Trophoblast cell (in vitro differentiated cells and primary cell): ENCODE results near the gene PCNX4.

Experiments
- DNase-seq, 2 donors: peaks; one replicate each; pipeline ENCODE4 v3.0.0-alpha.2; 2016
- H2AFZ ChIP-seq: 2 replicates; pipeline ENCODE4 v1.6.1; 2013; ENCODE audit warnings: low read length, moderate library complexity, mild to moderate bottlenecking; ENCODE audit not compliant: insufficient read depth, poor library complexity
- H2AK5ac ChIP-seq: 2 replicates; pipeline ENCODE4 v1.6.1; 2013; ENCODE audit warnings: mild to moderate bottlenecking, low read length
- H2BK120ac ChIP-seq: 2 replicates; pipeline ENCODE4 v1.6.1; 2013; ENCODE audit warnings: low read length, mild to moderate bottlenecking, moderate library complexity; ENCODE audit not compliant: insufficient read depth, poor library complexity
- H2BK12ac ChIP-seq: 2 replicates; pipeline ENCODE4 v1.6.1; 2013; ENCODE audit warnings: mild to moderate bottlenecking, low read length, moderate library complexity
- H2BK5ac ChIP-seq: 2 replicates; pipeline ENCODE4 v1.6.1; 2013; ENCODE audit warnings: low read length, low read depth, moderate library complexity, mild to moderate bottlenecking; ENCODE audit not compliant: poor library complexity
- H3K14ac ChIP-seq: 2 replicates; pipeline ENCODE4 v1.6.1; 2013; ENCODE audit warnings: mild to moderate bottlenecking, low read length
- H3K18ac ChIP-seq: 2 replicates; pipeline ENCODE4 v1.6.1; 2013; ENCODE audit warnings: mild to moderate bottlenecking, low read length
- H3K23ac ChIP-seq: 2 replicates; pipeline ENCODE4 v1.6.1; 2013; ENCODE audit warnings: low read length
- H3K27ac ChIP-seq: 2 replicates; pipeline ENCODE4 v1.5.1; 2013; ENCODE audit warnings: low read depth, mild to moderate bottlenecking, inconsistent platforms, low read length, moderate library complexity
- H3K27me3 ChIP-seq: 2 replicates; pipeline ENCODE4 v1.6.1; 2013; ENCODE audit warnings: inconsistent platforms, mild to moderate bottlenecking, low read length, moderate library complexity; ENCODE audit not compliant: insufficient read depth
- H3K36me3 ChIP-seq, 2 experiments: 1 replicate in 1 of 2; 2 replicates in 1 of 2; pipeline ENCODE4 v1.6.1; 2013; ENCODE audit warnings: low read length in 2 of 2, mild to moderate bottlenecking in 2 of 2, moderate library complexity in 1 of 2; ENCODE audit not compliant: insufficient read depth in 2 of 2, control insufficient read depth in 1 of 2
- H3K4ac ChIP-seq: 2 replicates; pipeline ENCODE4 v1.6.1; 2013; ENCODE audit warnings: low read depth, mild to moderate bottlenecking, low read length, moderate library complexity
- H3K4me1 ChIP-seq, 2 experiments: 1 replicate in 1 of 2; 2 replicates in 1 of 2; pipeline ENCODE4 v1.6.1; 2013; ENCODE audit warnings: low read length in 2 of 2, mild to moderate bottlenecking in 2 of 2, moderate library complexity in 1 of 2; ENCODE audit not compliant: insufficient read depth in 2 of 2, control insufficient read depth in 1 of 2
- H3K4me2 ChIP-seq: 2 replicates; pipeline ENCODE4 v1.6.1; 2013; ENCODE audit warnings: inconsistent platforms, mild to moderate bottlenecking, low read length, moderate library complexity
- H3K4me3 ChIP-seq: 2 replicates; pipeline ENCODE4 v1.5.1; 2013; ENCODE audit warnings: mild to moderate bottlenecking, low read depth, low read length, inconsistent platforms
- H3K79me1 ChIP-seq: one replicate; pipeline ENCODE4 v1.6.1; 2013; ENCODE audit warnings: low read length
- H3K79me2 ChIP-seq: 2 replicates; pipeline ENCODE4 v1.6.1; 2013; ENCODE audit warnings: low read length, mild to moderate bottlenecking; ENCODE audit not compliant: control insufficient read depth, insufficient read depth, poor library complexity
- H3K9ac ChIP-seq: 2 replicates; pipeline ENCODE4 v1.6.1; 2013; ENCODE audit warnings: mild to moderate bottlenecking, low read length
- H3K9me3 ChIP-seq: 2 replicates; pipeline ENCODE4 v1.6.1; 2013; ENCODE audit warnings: low read depth, mild to moderate bottlenecking, control low read depth, inconsistent platforms, low read length; ENCODE audit not compliant: insufficient read depth
- H4K12ac ChIP-seq: 2 replicates; pipeline ENCODE4 v1.6.1; 2013; ENCODE audit warnings: low read depth, mild to moderate bottlenecking, low read length, moderate library complexity
- H4K8ac ChIP-seq: 2 replicates; pipeline ENCODE4 v1.6.1; 2013; ENCODE audit warnings: low read depth, mild to moderate bottlenecking, low read length, moderate library complexity
- H4K91ac ChIP-seq: one replicate; pipeline ENCODE4 v1.6.1; 2013; ENCODE audit warnings: low read depth, mild to moderate bottlenecking, low read length, moderate library complexity
- WGBS: extraction: QIAGEN DNeasy Blood & Tissue Kit; methylation state at CpG from one replicate; pipeline ENCODE4 v1.1.7; 2013; ENCODE audit warnings: missing lambda C conversion rate; ENCODE audit not compliant: insufficient read length, insufficient coverage; ENCODE audit errors: extremely low coverage; 5-methylcytosine and 5-hydroxymethylcytosine counted together

Gene PCNX4

GRCh38 chr14:60204104-60204842, 112.5 kb downstream of the PCNX4 start:
- H3K4ac ChIP-seq = no peak overlapping the region
- no CpG with 5 or more reads among the region's 8 CpGs for WGBS
- H3K23ac ChIP-seq = no peak overlapping the region

GRCh38 chr14:60204843-60205774, 113.4 kb downstream of the PCNX4 start:
- Histone ChIP-seq H3K4me2 (no peak overlapping the region), H3K4me3 (no peak overlapping the region), H4K12ac (no peak overlapping the region), H3K9me3 (peaks cover 2% of the 10 kb centered on the region), H3K23ac (no peak overlapping the region), H2BK12ac (no peak overlapping the region), H3K27ac (no peak overlapping the region), H3K79me2 (no peaks in the 10 kb centered on the region), H3K4ac (no peak overlapping the region), H2BK5ac (no peak overlapping the region), H3K18ac (no peak overlapping the region), H3K79me1 (no peaks in the 10 kb centered on the region), H4K91ac (no peak overlapping the region), H2AK5ac (no peak overlapping the region), H3K4me1 (no peaks in the 10 kb centered on the region), H2BK120ac (no peak overlapping the region), H3K27me3 (no peaks in the 10 kb centered on the region), H2AFZ (no peak overlapping the region), H4K8ac (no peak overlapping the region), H3K9ac (no peak overlapping the region), H3K14ac (no peak overlapping the region), H3K36me3 (no peaks in the 10 kb centered on the region)
- no peak for DNase-seq
- no CpG with 5 or more reads among the region's 6 CpGs for WGBS

More at GRCh38 chr14:60204104-60204842, 112.5 kb downstream of the PCNX4 start:
- Histone ChIP-seq H2BK12ac (no peak overlapping the region), H4K8ac (no peak overlapping the region), H3K14ac (no peak overlapping the region), H2BK120ac (no peak overlapping the region), H3K4me3 (no peak overlapping the region), H3K9ac (no peak overlapping the region), H3K27ac (no peak overlapping the region), H4K12ac (no peak overlapping the region), H3K36me3 (no peaks in the 10 kb centered on the region), H3K18ac (no peak overlapping the region), H3K79me2 (no peaks in the 10 kb centered on the region), H3K79me1 (no peaks in the 10 kb centered on the region), H3K4me2 (no peak overlapping the region), H3K27me3 (no peaks in the 10 kb centered on the region), H2AK5ac (no peak overlapping the region), H2AFZ (no peak overlapping the region), H2BK5ac (no peak overlapping the region), H3K4me1 (no peaks in the 10 kb centered on the region), H3K9me3 (peaks cover 2% of the 10 kb centered on the region), H4K91ac (no peak overlapping the region)
- no peak for DNase-seq

GRCh38 chr14:60206249-60206670, 114.5 kb downstream of the PCNX4 start:
- Histone ChIP-seq H4K91ac (no peak overlapping the region), H2AK5ac (no peak overlapping the region), H2BK12ac (no peak overlapping the region), H4K12ac (no peak overlapping the region), H3K9me3 (peaks cover 2% of the 10 kb centered on the region), H3K4me3 (no peak overlapping the region), H3K4me2 (no peak overlapping the region), H3K27me3 (no peaks in the 10 kb centered on the region), H3K23ac (no peak overlapping the region), H2BK5ac (no peak overlapping the region), H3K79me2 (no peaks in the 10 kb centered on the region), H3K36me3 (no peaks in the 10 kb centered on the region), H2BK120ac (no peak overlapping the region), H3K4me1 (no peaks in the 10 kb centered on the region), H3K14ac (no peak overlapping the region), H3K9ac (no peak overlapping the region), H3K18ac (no peak overlapping the region), H3K79me1 (no peaks in the 10 kb centered on the region), H3K27ac (no peak overlapping the region), H3K4ac (no peak overlapping the region), H4K8ac (no peak overlapping the region), H2AFZ (no peak overlapping the region)
- DNase-seq = no peak
- no CpG with 5 or more reads among the region's 7 CpGs for WGBS

GRCh38 chr14:60206837-60207533, 115.3 kb downstream of the PCNX4 start:
- H3K4ac ChIP-seq = no peak overlapping the region
- no peak overlapping the region for H3K9ac ChIP-seq
- H2BK120ac ChIP-seq = no peak overlapping the region
- H3K79me2 ChIP-seq = no peaks in the 10 kb centered on the region
- H3K23ac ChIP-seq = no peak overlapping the region
- H3K27me3 ChIP-seq = no peaks in the 10 kb centered on the region
- no peak overlapping the region for H3K4me2 ChIP-seq
- no peaks in the 10 kb centered on the region for H3K79me1 ChIP-seq
- no peak overlapping the region for H2AFZ ChIP-seq
- no peak overlapping the region for H2BK12ac ChIP-seq
- 100% methylated on average over 1 of the region's 6 CpGs for WGBS
- no peak overlapping the region for H2BK5ac ChIP-seq
- H3K18ac ChIP-seq = no peak overlapping the region
- H4K8ac ChIP-seq = no peak overlapping the region
- H4K12ac ChIP-seq = no peak overlapping the region
- no peak overlapping the region for H3K27ac ChIP-seq
- H4K91ac ChIP-seq = no peak overlapping the region
- H3K4me1 ChIP-seq = no peaks in the 10 kb centered on the region
- H3K9me3 ChIP-seq = peaks cover 2% of the 10 kb centered on the region
- no peaks in the 10 kb centered on the region for H3K36me3 ChIP-seq
- H3K14ac ChIP-seq = no peak overlapping the region
- no peak overlapping the region for H2AK5ac ChIP-seq
- peak in 1 of 2 donors; percentile 18 for DNase-seq
- H3K4me3 ChIP-seq = no peak overlapping the region
